PFSK-1 (cell line): ENCODE measurements around the gene CSNK2A2.

Source experiments
- FOXP2 ChIP-seq: optimal IDR thresholded peaks from 2 replicates; pipeline ENCODE3; 2011; ENCODE audit warnings: borderline replicate concordance, control low read depth, inconsistent platforms; ENCODE audit not compliant: insufficient read depth; ENCODE audit errors: extremely low read length, extremely low read depth
- POLR2AphosphoS5 ChIP-seq: IDR thresholded peaks from 2 replicates; pipeline ENCODE4 v1.6.1; 2012; ENCODE audit warnings: low read depth, mild to moderate bottlenecking, control low read depth, low read length, moderate library complexity
- REST ChIP-seq, 2 experiments: IDR thresholded peaks; 2 replicates each; pipeline versions ENCODE4 v1.6.1 to v1.8.0; 2011 to 2012; ENCODE audit warnings: low read depth in 2 of 2, low read length in 2 of 2, control low read depth in 1 of 2, inconsistent platforms in 1 of 2, mild to moderate bottlenecking in 1 of 2, moderate library complexity in 1 of 2; ENCODE audit not compliant: insufficient read depth in 1 of 2
- SIN3A ChIP-seq: IDR thresholded peaks from 2 replicates; pipeline ENCODE4 v1.6.1; 2012; ENCODE audit warnings: mild to moderate bottlenecking, low read length, moderate library complexity, borderline replicate concordance; ENCODE audit not compliant: insufficient read depth
- TAF1 ChIP-seq: IDR thresholded peaks from 2 replicates; pipeline ENCODE4 v1.6.1; 2012; ENCODE audit warnings: low read length, control low read depth, borderline replicate concordance; ENCODE audit not compliant: insufficient read depth

The CSNK2A2 gene

DNA sequence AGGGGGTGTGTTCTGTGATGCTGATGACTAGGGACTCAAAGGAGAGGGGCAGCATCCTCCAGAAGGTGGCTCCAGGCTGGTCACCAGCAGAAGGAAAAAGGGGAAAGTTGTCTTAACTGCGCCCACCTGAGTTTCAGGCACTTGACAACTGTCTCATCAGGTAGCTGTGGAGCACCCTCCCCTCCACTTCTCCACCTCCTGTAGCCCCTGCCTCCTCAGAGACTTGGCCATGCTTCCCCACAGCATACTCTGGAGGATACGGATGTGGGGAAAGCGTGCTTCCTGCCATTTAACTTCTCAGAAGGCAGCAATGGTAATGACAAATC, 86.6 kb downstream of the CSNK2A2 start:
- TF ChIP-seq TAF1 (no peak), FOXP2 (no peak), POLR2AphosphoS5 (no peak), REST (IDR thresholded peaks at IDR 0.05; ENCODE audit: insufficient read depth in 1 of 2, low read depth in 2 of 2, low read length in 2 of 2) (no peak), SIN3A (no peak)

GRCh38 chr16:58110571-58111301, 87.2 kb downstream of the CSNK2A2 start:
- TF ChIP-seq POLR2AphosphoS5 (no peak), REST (IDR thresholded peaks at IDR 0.05; ENCODE audit: insufficient read depth in 1 of 2, low read depth in 2 of 2, low read length in 2 of 2) (no peak), FOXP2 (no peak), TAF1 (no peak), SIN3A (no peak)

- TF ChIP-seq FOXP2: no peak
- no peak for TF ChIP-seq POLR2AphosphoS5
- TF ChIP-seq REST (IDR thresholded peaks at IDR 0.05; ENCODE audit: insufficient read depth in 1 of 2, low read depth in 2 of 2, low read length in 2 of 2): no peak
Observed at GRCh38 chr16:58109881-58110280, 88.0 kb downstream of the CSNK2A2 start.

- TF ChIP-seq REST (IDR thresholded peaks at IDR 0.05; ENCODE audit: insufficient read depth in 1 of 2, low read depth in 2 of 2, low read length in 2 of 2) (no peak), TAF1 (no peak), SIN3A (no peak), FOXP2 (no peak), POLR2AphosphoS5 (no peak)
Observed at GRCh38 chr16:58109330-58109729, 88.6 kb downstream of the CSNK2A2 start.
